Calu3 (cell line): Measurements from ENCODE around the gene ERMP1. TPM values are rescaled to one million over a fixed set of nuclear protein-coding genes. Genes with fewer than 3 reads are reported as not detected.
A peak's percentile ranks its signal among the peaks of the same experiment; 100 is the strongest.
"Not testable (repeated sequence)": the region's sequence is repeated elsewhere in the genome, so short reads cannot be mapped to it uniquely, and the experiment has no call there.

Source experiments
- BruUV-seq: library from RNA; stranded (reverse); fragments of 400-500 nt; replicated peaks from 2 replicates; lab custom pipeline; 2021; lab: Mats Ljungman, UMichigan
- CTCF ChIA-PET: fragments of 300-600 bp; sonication (Branson Sonifier 250); formaldehyde crosslinking; loops from one replicate; lab custom pipeline; 2022; ENCODE audit warnings: antibody characterized with exemption; lab: Charles Lee
- DNase-seq: peaks from one replicate; pipeline ENCODE4 v3.0.0; 2022
- H3K27ac Mint-ChIP-seq: one replicate; pipeline ENCODE4 v1.8.0; 2022; ENCODE audit warnings: mixed read lengths; ENCODE audit not compliant: unreplicated experiment
- H3K27me3 Mint-ChIP-seq: one replicate; pipeline ENCODE4 v1.8.0; 2022; ENCODE audit warnings: mixed read lengths; ENCODE audit not compliant: unreplicated experiment
- H3K36me3 Mint-ChIP-seq: one replicate; pipeline ENCODE4 v1.8.0; 2022; ENCODE audit warnings: mild to moderate bottlenecking, moderate library complexity, mixed read lengths; ENCODE audit not compliant: insufficient read depth, unreplicated experiment
- H3K4me1 Mint-ChIP-seq: one replicate; pipeline ENCODE4 v1.8.0; 2022; ENCODE audit warnings: mild to moderate bottlenecking, low read depth, mixed read lengths; ENCODE audit not compliant: unreplicated experiment
- H3K4me3 Mint-ChIP-seq: one replicate; pipeline ENCODE4 v1.8.0; 2022; ENCODE audit warnings: mild to moderate bottlenecking, low read depth, moderate library complexity, mixed read lengths; ENCODE audit not compliant: unreplicated experiment
- H3K9me3 Mint-ChIP-seq: one replicate; pipeline ENCODE4 v1.8.0; 2022; ENCODE audit warnings: low read depth, mixed read lengths; ENCODE audit not compliant: unreplicated experiment
- intact Hi-C: fragments of 100-400 bp; cut with micrococcal nuclease; formaldehyde crosslinking; loops from one replicate; pipeline ENCODE4 v1.10.0; 2022; ENCODE audit not compliant: unreplicated experiment
- total RNA-seq: library from RNA; stranded (reverse); gene quantifications from 2 replicates; pipeline ENCODE4 v1.2.3, GENCODE V29; 2022
- TF ChIP-seq, protein P1 (sequence below): fragments of 200-600 bp; IDR thresholded peaks from one replicate; pipeline ENCODE4 v1.8.0; 2022; ENCODE audit warnings: antibody characterized with exemption; ENCODE audit not compliant: unreplicated experiment

ERMP1 gene
- total RNA-seq, 1 experiment from 2014 or later = 28.4 TPM

DNA sequence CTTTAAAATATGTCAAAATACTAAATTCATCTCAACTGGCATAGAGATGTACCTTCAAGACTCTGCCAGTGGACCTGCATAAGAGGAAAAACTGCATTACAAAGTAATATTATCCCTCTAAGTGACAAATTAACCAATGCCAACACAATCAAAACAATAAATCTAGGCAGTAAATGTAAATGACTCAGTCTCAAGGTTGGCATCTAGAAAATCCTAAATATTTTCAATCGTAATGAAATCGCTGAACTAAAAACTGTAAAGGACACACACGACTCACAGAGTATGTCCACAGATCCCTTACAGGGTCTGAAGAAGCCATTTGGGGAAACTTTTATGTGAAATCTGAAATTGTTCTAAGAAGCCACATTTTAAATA is 31.2 kb downstream of the ERMP1 start:
- BruUV-seq = no TSS peak
- H3K27ac Mint-ChIP-seq = peak overlapping the region; percentile 17
- no peak overlapping the region for H3K4me3 Mint-ChIP-seq
- no peaks in the 10 kb centered on the region for H3K27me3 Mint-ChIP-seq
- no peak for DNase-seq
- no peaks in the 10 kb centered on the region for H3K4me1 Mint-ChIP-seq
- TF ChIP-seq, protein P1, sequence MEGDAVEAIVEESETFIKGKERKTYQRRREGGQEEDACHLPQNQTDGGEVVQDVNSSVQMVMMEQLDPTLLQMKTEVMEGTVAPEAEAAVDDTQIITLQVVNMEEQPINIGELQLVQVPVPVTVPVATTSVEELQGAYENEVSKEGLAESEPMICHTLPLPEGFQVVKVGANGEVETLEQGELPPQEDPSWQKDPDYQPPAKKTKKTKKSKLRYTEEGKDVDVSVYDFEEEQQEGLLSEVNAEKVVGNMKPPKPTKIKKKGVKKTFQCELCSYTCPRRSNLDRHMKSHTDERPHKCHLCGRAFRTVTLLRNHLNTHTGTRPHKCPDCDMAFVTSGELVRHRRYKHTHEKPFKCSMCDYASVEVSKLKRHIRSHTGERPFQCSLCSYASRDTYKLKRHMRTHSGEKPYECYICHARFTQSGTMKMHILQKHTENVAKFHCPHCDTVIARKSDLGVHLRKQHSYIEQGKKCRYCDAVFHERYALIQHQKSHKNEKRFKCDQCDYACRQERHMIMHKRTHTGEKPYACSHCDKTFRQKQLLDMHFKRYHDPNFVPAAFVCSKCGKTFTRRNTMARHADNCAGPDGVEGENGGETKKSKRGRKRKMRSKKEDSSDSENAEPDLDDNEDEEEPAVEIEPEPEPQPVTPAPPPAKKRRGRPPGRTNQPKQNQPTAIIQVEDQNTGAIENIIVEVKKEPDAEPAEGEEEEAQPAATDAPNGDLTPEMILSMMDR = no peak
- no peaks in the 10 kb centered on the region for H3K36me3 Mint-ChIP-seq
- CTCF ChIA-PET = no interaction called here
- H3K9me3 Mint-ChIP-seq = no peaks in the 10 kb centered on the region
- intact Hi-C loops = loop anchor here (2.0 to 5.0 kb wide), 2 partner anchors 31 to 251 kb away; partner anchors contain the start of gene ERMP1

DNA sequence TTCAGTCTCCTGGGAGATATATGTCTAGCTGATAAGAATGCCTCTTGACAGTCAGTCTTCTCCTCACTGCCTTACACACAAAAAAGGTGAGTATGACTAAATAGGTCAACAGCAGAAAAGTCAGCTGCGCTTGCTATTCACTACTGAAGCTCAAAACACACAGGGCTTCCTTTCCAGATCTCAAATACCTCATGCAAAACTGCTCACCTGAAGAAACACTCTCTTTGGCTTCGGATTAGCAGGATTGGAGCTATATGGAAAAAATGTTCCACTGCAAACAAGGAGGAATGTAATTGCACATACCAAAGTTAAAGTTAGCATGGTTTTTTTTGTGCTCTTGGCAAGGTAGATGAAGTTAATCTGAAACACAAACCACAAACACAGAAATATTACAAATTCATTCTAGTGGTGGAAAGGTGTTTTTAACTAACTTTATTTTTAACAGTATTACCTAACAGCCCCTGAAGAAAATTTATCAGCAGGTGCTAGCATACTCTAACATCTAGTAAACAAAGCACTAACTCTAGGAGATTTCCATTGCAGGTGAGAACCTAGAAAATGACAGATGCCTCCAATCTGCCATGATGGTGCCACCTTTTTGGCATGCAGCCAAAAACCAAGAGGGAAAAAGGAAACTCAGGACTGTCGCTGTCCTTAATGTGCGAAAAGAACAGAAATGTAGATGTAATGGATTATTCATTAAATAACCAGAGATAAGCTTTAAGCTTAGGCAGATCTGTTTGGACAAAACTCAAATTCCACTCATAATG is 31.8 kb downstream of the ERMP1 start:
- CTCF ChIA-PET = interaction anchor here (1.0 kb wide), 1 partner anchor 78 kb away, joined by 3 read pairs; no protein-coding TSS in a partner anchor
- Mint-ChIP-seq H3K36me3 (no peaks in the 10 kb centered on the region), H3K4me3 (no peak overlapping the region), H3K27me3 (no peaks in the 10 kb centered on the region), H3K4me1 (no peaks in the 10 kb centered on the region), H3K27ac (no peak overlapping the region), H3K9me3 (no peaks in the 10 kb centered on the region)
- intact Hi-C loops = loop anchor here (2.0 to 5.0 kb wide), 2 partner anchors 32 to 251 kb away; partner anchors contain the start of gene ERMP1
- no TSS peak for BruUV-seq
- TF ChIP-seq, protein P1 = no peak
- DNase-seq = peak; percentile 34

DNA sequence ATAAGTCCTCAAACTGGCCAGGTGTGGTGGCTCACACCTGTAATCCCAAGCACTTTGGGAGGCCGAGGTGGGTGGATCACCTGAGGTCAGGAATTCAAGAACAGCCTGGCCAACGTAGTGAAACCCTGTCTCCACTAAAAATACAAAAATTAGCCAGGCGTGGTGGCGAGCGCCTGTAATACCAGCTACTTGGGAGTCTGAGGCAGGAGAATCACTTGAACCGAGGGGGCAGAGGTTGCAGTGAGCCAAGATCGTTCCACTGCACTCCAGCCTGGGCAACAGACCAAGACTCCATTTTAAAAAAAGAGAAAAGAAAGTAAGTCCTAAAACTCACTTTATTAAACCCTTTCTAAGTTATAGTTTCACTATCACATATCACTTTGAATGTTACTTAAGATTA is 32.5 kb downstream of the ERMP1 start:
- intact Hi-C loops = loop anchor here (2.0 to 5.0 kb wide), 2 partner anchors 32 to 252 kb away; partner anchors contain the start of gene ERMP1
- H3K27me3 Mint-ChIP-seq = not testable (repeated sequence)
- CTCF ChIA-PET = interaction anchor here (1.0 kb wide), 1 partner anchor 79 kb away, joined by 3 read pairs; no protein-coding TSS in a partner anchor

GRCh38 chr9:5799314-5799713 is 33.6 kb downstream of the ERMP1 start:
- TF ChIP-seq, protein P1 = peak; percentile 39
- Mint-ChIP-seq H3K27me3 (no peaks in the 10 kb centered on the region), H3K4me3 (no peak overlapping the region), H3K9me3 (no peaks in the 10 kb centered on the region), H3K27ac (no peak overlapping the region), H3K36me3 (no peaks in the 10 kb centered on the region), H3K4me1 (no peaks in the 10 kb centered on the region)
- DNase-seq = peak; percentile 12
- intact Hi-C loops = loop anchor here (5.0 kb wide), 1 partner anchor 98 kb away; no protein-coding TSS in a partner anchor
- no TSS peak for BruUV-seq
- CTCF ChIA-PET = interaction anchor here (0.7 to 2.2 kb wide), 9 partner anchors 19 to 255 kb away, joined by 3 to 20 read pairs (median 3); partner anchors contain the start of genes ERMP1 and RANBP6

More for the DNA sequence above, 32.5 kb downstream of the ERMP1 start:
- H3K27ac Mint-ChIP-seq, H3K4me3 Mint-ChIP-seq, BruUV-seq, H3K4me1 Mint-ChIP-seq, DNase-seq, H3K36me3 Mint-ChIP-seq, H3K9me3 Mint-ChIP-seq: not testable (repeated sequence)
